PC-3 (cell line): Measurements from ENCODE around the gene RSU1. TPM values are rescaled to one million over a fixed set of nuclear protein-coding genes. Genes with fewer than 3 reads are reported as not detected.

Experiments
- ATAC-seq: fragments of 200-7000 bp; cut with Tn5 transposase; 2 replicates; pipeline ENCODE4 v1.9.1; 2020; ENCODE audit warnings: mild to moderate bottlenecking, moderate library complexity
- BruUV-seq: library from RNA; stranded (reverse); fragments of 400-500 nt; replicated peaks from 2 replicates; lab custom pipeline; 2021; lab: Mats Ljungman, UMichigan
- CTCF ChIA-PET: fragments of 300-600 bp; sonication (Branson Sonifier 250); formaldehyde crosslinking; loops from one replicate; lab custom pipeline; 2022; ENCODE audit warnings: antibody characterized with exemption; lab: Charles Lee
- POLR2A ChIA-PET: fragments of 300-600 bp; sonication (Branson Sonifier 250); formaldehyde crosslinking; loops from one replicate; lab custom pipeline; 2022; ENCODE audit warnings: antibody characterized with exemption; ENCODE audit not compliant: unreplicated experiment; lab: Charles Lee
- DNase-seq: peaks from one replicate; pipeline ENCODE4 v3.0.0-alpha.2; 2015
- H2AFZ ChIP-seq: fragments of 300-600 bp; sonication (generic); 2 replicates; pipeline ENCODE4 v1.6.0; 2016; ENCODE audit warnings: antibody characterized with exemption, low read length
- H3F3A ChIP-seq: fragments of 300-600 bp; sonication (generic); one replicate; pipeline ENCODE4 v1.6.0; 2017; ENCODE audit warnings: antibody characterized with exemption, low read length, control low read depth, mild to moderate bottlenecking; ENCODE audit not compliant: unreplicated experiment
- H3K27ac ChIP-seq: fragments of 300-600 bp; sonication (generic); 2 replicates; pipeline ENCODE4 v1.5.1; 2016; ENCODE audit warnings: mild to moderate bottlenecking, low read length
- H3K27me3 ChIP-seq: fragments of 300-600 bp; sonication (generic); 2 replicates; pipeline ENCODE4 v1.6.1; 2016; ENCODE audit warnings: low read length, mixed read lengths
- H3K36me3 ChIP-seq: fragments of 300-600 bp; sonication (generic); 2 replicates; pipeline ENCODE4 v1.6.1; 2016; ENCODE audit warnings: low read depth, mixed run types, low read length, mixed read lengths
- H3K4me1 ChIP-seq: fragments of 300-600 bp; sonication (generic); 2 replicates; pipeline ENCODE4 v1.5.1; 2016; ENCODE audit warnings: low read length; ENCODE audit not compliant: insufficient read depth
- H3K4me2 ChIP-seq: fragments of 300-600 bp; sonication (generic); 2 replicates; pipeline ENCODE4 v1.6.0; 2016; ENCODE audit warnings: low read length
- H3K4me3 ChIP-seq: fragments of 300-600 bp; sonication (generic); 2 replicates; pipeline ENCODE4 v1.5.1; 2016; ENCODE audit warnings: mild to moderate bottlenecking, low read length, mixed read lengths
- H3K79me2 ChIP-seq: fragments of 300-600 bp; sonication (generic); 2 replicates; pipeline ENCODE4 v1.6.1; 2017; ENCODE audit warnings: low read length, mixed read lengths
- H3K9ac ChIP-seq: fragments of 300-600 bp; sonication (generic); 2 replicates; pipeline ENCODE4 v1.6.0; 2016; ENCODE audit warnings: mild to moderate bottlenecking, low read length
- H3K9me2 ChIP-seq: fragments of 300-600 bp; sonication (generic); replicated peaks from 2 replicates; pipeline ENCODE4 v1.6.1; 2016; ENCODE audit warnings: mixed run types, low read length, mixed read lengths
- H3K9me3 ChIP-seq: fragments of 300-600 bp; sonication (generic); 2 replicates; pipeline ENCODE4 v1.6.1; 2016; ENCODE audit warnings: low read length, mixed read lengths
- H4K20me1 ChIP-seq: fragments of 300-600 bp; sonication (generic); 2 replicates; pipeline ENCODE4 v1.6.1; 2016; ENCODE audit warnings: low read length, mixed read lengths
- CTCF ChIP-seq: fragments of 300-600 bp; sonication (generic); conservative IDR thresholded peaks from 2 replicates; pipeline ENCODE4 v1.5.1; 2017; ENCODE audit warnings: antibody characterized with exemption, low read depth, mild to moderate bottlenecking, low read length
- EZH2 ChIP-seq: fragments of 300-600 bp; sonication (generic); IDR thresholded peaks from one replicate; pipeline ENCODE4 v1.6.1; 2017; ENCODE audit warnings: antibody characterized with exemption, mild to moderate bottlenecking, low read length; ENCODE audit not compliant: unreplicated experiment
- EZH2phosphoT487 ChIP-seq: fragments of 300-600 bp; sonication (generic); IDR thresholded peaks from 2 replicates; pipeline ENCODE4 v1.6.1; 2018; ENCODE audit warnings: mild to moderate bottlenecking, antibody characterized with exemption, low read length, borderline replicate concordance
- intact Hi-C: fragments of 100-400 bp; cut with micrococcal nuclease; formaldehyde crosslinking; loops from 2 replicates; pipeline ENCODE4 v1.9.0; 2023
- total RNA-seq: library from RNA; depleted of rRNA; stranded (reverse); fragments of >200 nt; gene quantifications from 2 replicates; pipeline ENCODE4 v1.2.3, GENCODE V29; 2014

RSU1 gene
- total RNA-seq, 1 experiment from 2014 or later, result 21.2 TPM

GRCh38 chr10:16674147-16674703, 143.0 kb downstream of the RSU1 start:
- H3K9me3 ChIP-seq, result no peaks in the 10 kb centered on the region
- intact Hi-C loops, result no loop called here
- H3K79me2 ChIP-seq, result no peaks in the 10 kb centered on the region
- no peak for DNase-seq
- no peaks in the 10 kb centered on the region for H3K36me3 ChIP-seq
- H3K27me3 ChIP-seq, result no peaks in the 10 kb centered on the region
- ATAC-seq, result no peak
- H3K9me2 ChIP-seq, result no peaks in the 10 kb centered on the region
- H3K9ac ChIP-seq, result no peak overlapping the region
- H3K4me1 ChIP-seq, result no peaks in the 10 kb centered on the region
- POLR2A ChIA-PET, result no interaction called here
- H3K4me3 ChIP-seq, result no peak overlapping the region
- no peak overlapping the region for H3K4me2 ChIP-seq
- no peak overlapping the region for H2AFZ ChIP-seq
- no peak overlapping the region for H3K27ac ChIP-seq
- TF ChIP-seq EZH2 (no peak), CTCF (no peak), EZH2phosphoT487 (no peak)
- H4K20me1 ChIP-seq, result no peaks in the 10 kb centered on the region
- no peaks in the 10 kb centered on the region for H3F3A ChIP-seq
- CTCF ChIA-PET, result no interaction called here
- BruUV-seq, result no TSS peak

GRCh38 chr10:16673443-16673842, 143.8 kb downstream of the RSU1 start:
- H3K27me3 ChIP-seq, result no peaks in the 10 kb centered on the region
- no peak overlapping the region for H3K4me3 ChIP-seq
- H3K36me3 ChIP-seq, result no peaks in the 10 kb centered on the region
- H3F3A ChIP-seq, result no peaks in the 10 kb centered on the region
- H3K9me2 ChIP-seq, result no peaks in the 10 kb centered on the region
- ChIA-PET CTCF (no interaction called here), POLR2A (no interaction called here)
- no peak overlapping the region for H2AFZ ChIP-seq
- TF ChIP-seq EZH2 (no peak), CTCF (no peak), EZH2phosphoT487 (no peak)
- no peak overlapping the region for H3K9ac ChIP-seq
- H3K79me2 ChIP-seq, result no peaks in the 10 kb centered on the region
- H4K20me1 ChIP-seq, result no peaks in the 10 kb centered on the region
- no peak for ATAC-seq
- H3K4me1 ChIP-seq, result no peaks in the 10 kb centered on the region
- H3K4me2 ChIP-seq, result no peak overlapping the region
- no peak for DNase-seq
- BruUV-seq, result no TSS peak
- no peaks in the 10 kb centered on the region for H3K9me3 ChIP-seq
- H3K27ac ChIP-seq, result no peak overlapping the region
- intact Hi-C loops, result no loop called here

GRCh38 chr10:16663444-16663843, 153.8 kb downstream of the RSU1 start:
- no peaks in the 10 kb centered on the region for H3K4me1 ChIP-seq
- H3K4me3 ChIP-seq, result no peak overlapping the region
- intact Hi-C loops, result no loop called here
- H3K27ac ChIP-seq, result no peak overlapping the region
- no peaks in the 10 kb centered on the region for H3K9me3 ChIP-seq
- H3K79me2 ChIP-seq, result no peaks in the 10 kb centered on the region
- no peak for ATAC-seq
- no peak overlapping the region for H3K4me2 ChIP-seq
- no peaks in the 10 kb centered on the region for H4K20me1 ChIP-seq
- no peaks in the 10 kb centered on the region for H3K9me2 ChIP-seq
- H2AFZ ChIP-seq, result no peak overlapping the region
- no peaks in the 10 kb centered on the region for H3K36me3 ChIP-seq
- no peak overlapping the region for H3K9ac ChIP-seq
- no TSS peak for BruUV-seq
- POLR2A ChIA-PET, result no interaction called here
- CTCF ChIA-PET, result no interaction called here
- H3K27me3 ChIP-seq, result no peaks in the 10 kb centered on the region
- TF ChIP-seq EZH2 (no peak), CTCF (no peak), EZH2phosphoT487 (no peak)
- H3F3A ChIP-seq, result no peaks in the 10 kb centered on the region
- no peak for DNase-seq
